GM19467 (cell line): ENCODE data around the gene MYLK.

Experiments
- ATAC-seq: cut with Tn5 transposase; IDR thresholded peaks from one replicate; pipeline ENCODE4 v1.9.1; 2021; ENCODE audit warnings: mild to moderate bottlenecking, moderate library complexity; ENCODE audit not compliant: unreplicated experiment

The MYLK gene

GRCh38 chr3:123878807-123879206 lies 5.3 kb downstream of the MYLK start:
- no peak for ATAC-seq

- ATAC-seq: no peak
These were observed 6.2 kb downstream of the MYLK start for GRCh38 chr3:123877965-123878364.

GRCh38 chr3:123877466-123877865 lies 6.7 kb downstream of the MYLK start:
- ATAC-seq: no peak

- no peak for ATAC-seq
These were observed 7.3 kb downstream of the MYLK start for GRCh38 chr3:123876858-123877257.

GRCh38 chr3:123872621-123873020 lies 11.5 kb downstream of the MYLK start:
- ATAC-seq: no peak

GRCh38 chr3:123871946-123872345 lies 12.2 kb downstream of the MYLK start:
- no peak for ATAC-seq

- ATAC-seq: no peak
These were observed 14.1 kb downstream of the MYLK start for GRCh38 chr3:123870033-123870432.

- ATAC-seq: no peak
These were observed 15.0 kb downstream of the MYLK start for GRCh38 chr3:123869165-123869564.

GRCh38 chr3:123864706-123865105 lies 19.4 kb downstream of the MYLK start:
- no peak for ATAC-seq

GRCh38 chr3:123862152-123862551 lies 22.0 kb downstream of the MYLK start:
- no peak for ATAC-seq

GRCh38 chr3:123861081-123861836 lies 22.9 kb downstream of the MYLK start:
- ATAC-seq: no peak

GRCh38 chr3:123859177-123859576 lies 25.0 kb downstream of the MYLK start:
- no peak for ATAC-seq

GRCh38 chr3:123854905-123855304 lies 29.2 kb downstream of the MYLK start:
- no peak for ATAC-seq

GRCh38 chr3:123853686-123854372 lies 30.3 kb downstream of the MYLK start:
- ATAC-seq: no peak

GRCh38 chr3:123847209-123847608 lies 36.9 kb downstream of the MYLK start:
- ATAC-seq: no peak

- no peak for ATAC-seq
These were observed 40.5 kb downstream of the MYLK start for GRCh38 chr3:123843668-123844067.

GRCh38 chr3:123842711-123843110 lies 41.4 kb downstream of the MYLK start:
- ATAC-seq: no peak

- ATAC-seq: no peak
These were observed 42.5 kb downstream of the MYLK start for GRCh38 chr3:123841476-123842238.

GRCh38 chr3:123840961-123841360 lies 43.2 kb downstream of the MYLK start:
- no peak for ATAC-seq

- no peak for ATAC-seq
These were observed 46.3 kb downstream of the MYLK start for GRCh38 chr3:123837858-123838257.

- no peak for ATAC-seq
These were observed 49.5 kb downstream of the MYLK start for GRCh38 chr3:123834631-123835030.

GRCh38 chr3:123833398-123833785 lies 50.7 kb downstream of the MYLK start:
- ATAC-seq: no peak
